DND-41 (cell line): ENCODE results near the gene GPM6B.

ENCODE experiments used
- ATAC-seq: fragments of 200-7000 bp; cut with Tn5 transposase; 3 replicates; pipeline ENCODE4 v1.9.1; 2021; ENCODE audit warnings: low read depth; ENCODE audit not compliant: insufficient read depth
- DNase-seq: peaks from one replicate; pipeline ENCODE4 v3.0.0-alpha.2; 2020
- H2AFZ ChIP-seq: 2 replicates; pipeline ENCODE4 v1.6.0; 2012; ENCODE audit warnings: low read depth, low read length
- H3K27ac ChIP-seq: 2 replicates; pipeline ENCODE4 v1.5.1; 2012; ENCODE audit warnings: low read length, inconsistent platforms
- H3K27me3 ChIP-seq: fragments of 200-600 bp; sonication (generic); 2 replicates; pipeline ENCODE4 v1.6.0; 2012; ENCODE audit warnings: low read length, mild to moderate bottlenecking, inconsistent platforms; ENCODE audit not compliant: insufficient read depth, poor library complexity
- H3K36me3 ChIP-seq: 2 replicates; pipeline ENCODE4 v1.5.1; 2012; ENCODE audit warnings: low read length, inconsistent platforms; ENCODE audit not compliant: insufficient read depth
- H3K4me1 ChIP-seq: 2 replicates; pipeline ENCODE4 v1.5.1; 2012; ENCODE audit warnings: mild to moderate bottlenecking, low read length; ENCODE audit not compliant: insufficient read depth
- H3K4me2 ChIP-seq: 2 replicates; pipeline ENCODE4 v1.6.0; 2012; ENCODE audit warnings: mild to moderate bottlenecking, moderate library complexity, low read length, inconsistent platforms; ENCODE audit not compliant: insufficient read depth
- H3K4me3 ChIP-seq, 2 experiments: fragments of 200-600 bp in 1 of 2; shearing (Covaris generic) in 1 of 2; 2 replicates each; pipeline ENCODE4 v1.5.1; 2012 to 2016; ENCODE audit warnings: inconsistent platforms in 2 of 2, low read length in 2 of 2, mild to moderate bottlenecking in 2 of 2, low read depth in 1 of 2, moderate library complexity in 1 of 2
- H3K79me2 ChIP-seq: 2 replicates; pipeline ENCODE4 v1.6.0; 2012; ENCODE audit warnings: low read length, inconsistent platforms; ENCODE audit not compliant: insufficient read depth
- H3K9ac ChIP-seq: 2 replicates; pipeline ENCODE4 v1.6.0; 2012; ENCODE audit warnings: low read depth, mild to moderate bottlenecking, inconsistent platforms, low read length, moderate library complexity
- H3K9me3 ChIP-seq: 2 replicates; pipeline ENCODE4 v1.5.1; 2012; ENCODE audit warnings: low read length, moderate library complexity, mild to moderate bottlenecking, inconsistent platforms; ENCODE audit not compliant: insufficient read depth, severe bottlenecking
- H4K20me1 ChIP-seq: 2 replicates; pipeline ENCODE4 v1.6.0; 2012; ENCODE audit warnings: low read length; ENCODE audit not compliant: insufficient read depth
- EZH2 ChIP-seq: IDR thresholded peaks from 3 replicates; pipeline ENCODE4 v1.6.1; 2012; ENCODE audit warnings: borderline replicate concordance, low read depth, mild to moderate bottlenecking, moderate library complexity, low read length, inconsistent platforms; ENCODE audit not compliant: severe bottlenecking
- TF ChIP-seq, protein P1 (sequence below): IDR thresholded peaks from 2 replicates; pipeline ENCODE4 v1.5.1; 2012; ENCODE audit warnings: borderline replicate concordance, low read length, moderate library complexity, mild to moderate bottlenecking; ENCODE audit not compliant: poor library complexity, severe bottlenecking; ENCODE audit errors: extremely low read depth

Gene GPM6B

DNA sequence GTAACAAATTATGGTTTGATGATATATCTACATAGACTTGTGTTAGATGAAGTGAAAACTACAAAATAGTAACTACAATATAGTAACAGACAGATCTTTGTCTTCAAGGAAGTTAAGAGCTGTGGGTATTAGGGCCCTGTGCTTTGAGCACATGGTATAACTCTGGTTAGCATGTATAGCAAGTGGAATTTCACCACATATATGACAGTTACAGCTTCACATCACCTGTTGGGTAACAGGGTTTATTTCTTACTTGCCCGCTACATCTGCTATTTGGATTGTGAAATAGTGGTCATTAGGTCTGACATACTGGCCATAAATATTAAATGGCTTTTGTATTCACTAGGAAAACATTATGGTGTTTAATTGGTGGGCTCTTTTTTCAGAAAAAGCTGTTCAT is 62.1 kb downstream of the GPM6B start:
- no peak overlapping the region for H3K9ac ChIP-seq
- no peaks in the 10 kb centered on the region for H3K4me1 ChIP-seq
- H2AFZ ChIP-seq = no peak overlapping the region
- H3K4me3 ChIP-seq = no peak overlapping the region
- H3K36me3 ChIP-seq = peaks cover 53% of the 10 kb centered on the region
- TF ChIP-seq, protein P1, sequence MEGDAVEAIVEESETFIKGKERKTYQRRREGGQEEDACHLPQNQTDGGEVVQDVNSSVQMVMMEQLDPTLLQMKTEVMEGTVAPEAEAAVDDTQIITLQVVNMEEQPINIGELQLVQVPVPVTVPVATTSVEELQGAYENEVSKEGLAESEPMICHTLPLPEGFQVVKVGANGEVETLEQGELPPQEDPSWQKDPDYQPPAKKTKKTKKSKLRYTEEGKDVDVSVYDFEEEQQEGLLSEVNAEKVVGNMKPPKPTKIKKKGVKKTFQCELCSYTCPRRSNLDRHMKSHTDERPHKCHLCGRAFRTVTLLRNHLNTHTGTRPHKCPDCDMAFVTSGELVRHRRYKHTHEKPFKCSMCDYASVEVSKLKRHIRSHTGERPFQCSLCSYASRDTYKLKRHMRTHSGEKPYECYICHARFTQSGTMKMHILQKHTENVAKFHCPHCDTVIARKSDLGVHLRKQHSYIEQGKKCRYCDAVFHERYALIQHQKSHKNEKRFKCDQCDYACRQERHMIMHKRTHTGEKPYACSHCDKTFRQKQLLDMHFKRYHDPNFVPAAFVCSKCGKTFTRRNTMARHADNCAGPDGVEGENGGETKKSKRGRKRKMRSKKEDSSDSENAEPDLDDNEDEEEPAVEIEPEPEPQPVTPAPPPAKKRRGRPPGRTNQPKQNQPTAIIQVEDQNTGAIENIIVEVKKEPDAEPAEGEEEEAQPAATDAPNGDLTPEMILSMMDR = no peak
- TF ChIP-seq EZH2 = no peak
- no peak overlapping the region for H3K4me2 ChIP-seq
- no peaks in the 10 kb centered on the region for H3K27me3 ChIP-seq
- H3K27ac ChIP-seq = no peak overlapping the region
- DNase-seq (no peak), ATAC-seq (no peak)
- H3K9me3 ChIP-seq = no peaks in the 10 kb centered on the region
- no peaks in the 10 kb centered on the region for H4K20me1 ChIP-seq
- no peaks in the 10 kb centered on the region for H3K79me2 ChIP-seq

DNA sequence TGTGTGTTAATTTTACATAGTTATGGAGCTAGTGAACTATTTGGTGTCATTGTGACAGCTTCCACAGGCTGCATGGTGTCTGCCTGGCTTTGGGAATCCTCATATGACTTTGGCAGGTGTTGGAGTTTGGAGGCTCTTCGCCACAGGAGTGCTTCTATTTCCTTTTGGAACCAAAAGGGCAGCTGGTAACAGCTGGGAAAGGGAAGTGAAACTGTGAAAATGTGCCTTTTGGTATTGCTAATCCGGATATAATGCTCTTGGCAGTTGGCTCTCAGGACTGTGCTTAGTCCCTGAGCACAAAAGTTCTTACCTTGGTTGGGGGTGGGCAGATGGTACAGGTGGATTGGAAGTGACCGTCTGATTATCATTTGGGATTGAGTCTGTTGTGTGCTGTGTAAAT is 64.2 kb downstream of the GPM6B start:
- Histone ChIP-seq H3K27me3 (no peaks in the 10 kb centered on the region), H3K9me3 (no peaks in the 10 kb centered on the region), H3K79me2 (no peaks in the 10 kb centered on the region), H2AFZ (no peak overlapping the region), H3K4me2 (no peak overlapping the region), H3K9ac (no peak overlapping the region), H3K4me3 (no peak overlapping the region), H3K36me3 (peaks cover 50% of the 10 kb centered on the region), H4K20me1 (no peaks in the 10 kb centered on the region), H3K27ac (no peak overlapping the region), H3K4me1 (no peaks in the 10 kb centered on the region)
- no peak for TF ChIP-seq EZH2
- TF ChIP-seq, protein P1 = no peak
- DNase-seq (no peak), ATAC-seq (no peak)

DNA sequence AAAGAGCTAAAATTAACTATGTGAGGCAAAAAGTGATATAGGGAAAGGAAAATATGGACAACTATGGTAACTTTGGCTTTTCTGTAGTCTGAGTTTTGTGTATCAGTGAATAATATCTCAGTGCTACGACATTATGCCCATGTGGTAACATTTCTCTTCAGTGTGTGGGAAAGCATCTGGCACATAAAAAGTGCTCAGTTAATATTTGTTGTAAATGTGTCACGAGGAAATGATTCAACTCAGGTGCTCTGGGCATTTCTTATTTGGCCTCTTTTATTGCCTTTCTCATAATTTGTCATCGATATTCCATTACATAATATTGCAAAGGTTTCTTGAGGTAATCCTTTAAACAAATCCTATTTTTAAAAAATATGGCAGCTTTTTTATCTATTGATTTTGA is 64.8 kb downstream of the GPM6B start:
- TF ChIP-seq, protein P1 = no peak
- no peak for TF ChIP-seq EZH2
- H3K9me3 ChIP-seq = no peaks in the 10 kb centered on the region
- no peaks in the 10 kb centered on the region for H3K79me2 ChIP-seq
- H3K4me3 ChIP-seq = no peak overlapping the region
- DNase-seq (no peak), ATAC-seq (no peak)
- peaks cover 54% of the 10 kb centered on the region for H3K36me3 ChIP-seq
- no peak overlapping the region for H2AFZ ChIP-seq
- no peak overlapping the region for H3K9ac ChIP-seq
- H4K20me1 ChIP-seq = no peaks in the 10 kb centered on the region
- H3K4me2 ChIP-seq = no peak overlapping the region
- no peak overlapping the region for H3K27ac ChIP-seq
- no peaks in the 10 kb centered on the region for H3K4me1 ChIP-seq
- no peaks in the 10 kb centered on the region for H3K27me3 ChIP-seq

DNA sequence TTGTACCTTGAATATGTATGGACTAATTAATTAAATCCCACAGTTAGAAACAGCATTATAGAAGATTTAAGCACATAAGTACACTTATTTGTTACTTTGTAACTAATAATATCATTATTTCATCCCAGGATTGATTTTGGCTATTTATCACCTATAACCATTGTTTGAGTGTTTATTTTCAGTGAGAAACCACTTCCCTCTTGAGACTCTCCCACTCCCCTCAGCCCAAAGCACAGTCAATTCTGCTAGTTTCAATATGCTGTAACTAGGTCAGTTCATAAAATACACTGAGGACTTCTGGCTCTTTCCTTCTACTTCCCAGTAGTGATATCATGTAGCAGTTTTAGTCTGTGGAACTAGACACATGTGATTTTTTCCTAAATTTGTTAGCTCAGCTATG is 66.1 kb downstream of the GPM6B start:
- no peaks in the 10 kb centered on the region for H3K9me3 ChIP-seq
- H3K4me1 ChIP-seq = no peaks in the 10 kb centered on the region
- H3K36me3 ChIP-seq = peaks cover 53% of the 10 kb centered on the region
- H3K4me3 ChIP-seq = no peak overlapping the region
- TF ChIP-seq, protein P1 = no peak
- no peak for TF ChIP-seq EZH2
- H4K20me1 ChIP-seq = no peaks in the 10 kb centered on the region
- DNase-seq (no peak), ATAC-seq (no peak)
- no peak overlapping the region for H2AFZ ChIP-seq
- H3K4me2 ChIP-seq = no peak overlapping the region
- H3K9ac ChIP-seq = no peak overlapping the region
- H3K79me2 ChIP-seq = no peaks in the 10 kb centered on the region
- no peaks in the 10 kb centered on the region for H3K27me3 ChIP-seq
- no peak overlapping the region for H3K27ac ChIP-seq
